IPS-NIHi11 (cell line): Measurements from ENCODE around the gene STUM.
"Not testable (repeated sequence)": the region's sequence is repeated elsewhere in the genome, so short reads cannot be mapped to it uniquely, and the experiment has no call there.

ENCODE experiments used
- DNase-seq: peaks from one replicate; pipeline ENCODE4 v3.0.0; 2012; ENCODE audit warnings: mixed read lengths, low spot score

The STUM gene

DNA sequence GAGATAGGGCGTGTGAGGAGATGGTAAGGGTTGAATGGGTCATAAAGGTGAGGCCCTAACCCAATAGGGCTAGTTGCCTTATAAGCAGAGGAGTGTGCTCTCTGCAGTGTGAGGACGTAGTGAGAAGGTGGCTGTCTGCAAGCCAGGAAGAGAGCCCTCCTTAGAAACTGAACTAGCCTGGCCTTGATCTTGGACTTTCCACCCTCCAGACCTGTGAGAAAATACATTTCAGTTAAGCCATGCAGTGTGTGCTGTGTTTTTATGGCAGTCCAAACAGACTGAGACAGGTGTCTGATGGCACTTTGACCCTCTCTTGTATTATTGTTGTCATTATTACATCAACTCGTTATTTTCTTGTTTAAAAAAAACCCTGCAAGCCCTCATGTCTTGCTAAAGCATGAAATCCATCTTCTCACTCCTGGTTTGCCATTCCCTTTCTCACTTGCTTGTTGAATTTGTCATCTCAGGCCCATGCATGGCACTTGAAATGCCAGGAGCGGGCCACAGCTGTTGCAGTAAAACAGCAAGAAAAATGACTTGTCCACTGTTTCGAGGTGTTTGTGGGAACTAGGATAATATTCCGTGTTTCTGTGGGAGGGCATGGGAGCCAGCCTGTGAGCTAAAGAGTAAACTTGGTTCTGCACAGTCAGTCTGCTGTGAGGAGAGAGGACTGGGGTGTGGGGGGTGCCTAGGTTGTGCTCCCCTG, 78.6 kb downstream of the STUM start:
- DNase-seq = no peak

- no peak for DNase-seq
These were observed 79.5 kb downstream of the STUM start for GRCh38 chr1:226627924-226628611.

DNA sequence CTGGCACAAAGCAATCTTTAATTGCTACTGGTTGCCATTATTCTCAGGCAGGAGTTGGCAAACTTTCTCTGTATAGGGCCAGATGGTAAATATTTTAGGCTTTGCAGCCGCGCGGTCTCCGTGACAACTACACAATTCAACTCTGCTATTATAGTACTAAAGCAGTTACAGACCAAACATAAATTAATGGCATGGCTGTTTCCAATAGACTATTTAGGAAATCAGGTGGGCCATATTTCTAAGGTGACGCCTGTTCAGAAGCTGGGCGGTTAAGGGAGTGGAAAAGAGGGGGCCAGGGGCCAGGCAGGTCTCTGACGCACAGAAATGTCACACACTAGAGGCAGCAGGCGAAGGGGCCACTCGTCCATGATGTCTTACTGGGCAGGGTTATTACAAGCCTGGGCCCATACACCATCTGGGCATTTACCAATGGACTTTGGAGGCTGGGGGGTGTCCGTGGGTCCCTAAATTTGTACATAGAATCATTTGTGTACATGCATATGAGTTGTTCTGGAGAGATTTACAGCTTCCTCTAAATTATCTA, 80.1 kb downstream of the STUM start:
- DNase-seq = no peak

DNA sequence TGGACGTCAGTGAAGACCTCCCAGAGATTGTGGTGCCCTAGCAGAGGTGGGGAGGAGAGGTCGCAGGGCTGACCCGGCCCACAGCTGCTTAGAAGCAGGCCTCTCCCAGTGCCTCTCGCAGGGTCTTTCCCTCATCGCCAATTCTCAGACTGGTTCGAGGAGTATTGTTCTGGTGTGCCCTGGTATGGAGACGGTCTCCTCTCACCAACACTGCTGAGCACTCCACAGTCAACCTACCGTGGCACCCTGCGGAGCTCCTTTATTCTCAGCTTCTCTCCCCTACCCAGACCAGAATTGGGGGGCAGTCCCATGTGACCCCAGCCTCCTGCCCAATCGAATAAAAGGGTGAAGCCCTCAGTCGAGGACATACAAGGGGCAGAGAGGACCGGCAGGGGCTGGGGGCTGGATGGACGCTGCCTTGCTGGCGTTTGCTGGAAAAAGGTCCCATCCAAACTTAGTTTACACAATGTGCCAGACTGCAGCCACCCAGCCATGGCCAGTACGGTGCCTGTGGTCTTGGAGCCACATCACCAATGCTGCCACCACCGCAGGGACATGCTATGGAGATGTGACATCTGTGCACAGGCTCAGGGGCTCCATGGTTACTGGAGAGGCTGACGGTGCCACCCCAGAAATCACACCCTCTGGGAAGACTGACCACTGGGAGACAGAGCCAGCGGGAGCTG, 80.8 kb downstream of the STUM start:
- DNase-seq = no peak

DNA sequence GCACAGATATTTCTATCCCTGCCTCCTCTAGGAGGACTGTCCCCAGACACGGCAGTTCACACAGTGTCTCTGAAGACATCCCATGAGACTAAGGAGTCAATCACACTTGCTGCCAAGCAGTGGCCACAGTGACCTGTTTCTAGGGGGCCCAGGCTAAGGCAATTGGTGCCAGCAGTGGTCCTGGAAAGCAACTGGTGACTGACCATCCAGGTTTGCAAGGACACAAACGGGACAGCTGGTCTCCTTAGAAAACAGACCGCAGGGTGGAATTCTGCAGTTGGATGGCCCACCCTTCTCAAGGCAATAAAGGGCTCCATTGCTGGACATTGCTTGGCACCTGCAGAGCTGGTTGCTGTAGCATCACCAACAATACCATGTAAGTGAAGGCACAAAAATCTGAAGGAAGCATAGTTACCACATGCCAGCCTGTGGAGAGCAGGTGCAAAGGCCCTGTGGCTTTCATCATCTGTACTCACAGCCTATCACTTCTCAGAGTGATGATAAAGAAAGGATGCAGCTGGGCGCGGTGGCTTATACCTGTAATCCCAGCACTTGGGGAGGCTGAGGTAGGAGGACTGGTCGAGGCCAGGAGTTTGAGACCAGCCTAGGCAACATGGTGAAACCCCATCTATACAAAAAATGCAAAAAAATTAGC, 81.5 kb downstream of the STUM start:
- no peak for DNase-seq

GRCh38 chr1:226630592-226630991, 82.0 kb downstream of the STUM start:
- DNase-seq = no peak

- DNase-seq = no peak
These were observed 82.9 kb downstream of the STUM start for GRCh38 chr1:226631229-226632000.

- DNase-seq = no peak
These were observed 83.8 kb downstream of the STUM start for GRCh38 chr1:226632169-226632879.

DNA sequence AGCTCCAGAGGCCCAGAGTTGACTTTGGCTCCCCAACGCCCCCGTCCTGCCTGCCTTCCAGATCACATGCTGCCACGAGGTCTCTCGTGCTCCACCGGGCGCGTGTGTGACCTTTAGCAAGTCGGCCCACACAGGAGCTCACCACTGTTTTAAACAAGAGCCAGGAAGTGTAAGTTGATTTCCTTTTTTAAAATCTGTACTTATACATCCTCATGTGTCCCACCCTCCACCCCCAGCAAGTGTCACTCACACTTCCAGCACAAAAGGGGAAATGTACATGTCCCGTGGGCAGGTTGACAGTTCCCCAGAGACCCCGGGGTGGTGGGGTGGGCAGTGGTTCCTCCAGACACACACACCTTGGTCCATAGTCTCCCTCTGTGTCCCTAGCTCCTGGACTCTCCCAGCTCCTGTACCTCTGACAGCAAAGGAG, 84.4 kb downstream of the STUM start:
- DNase-seq = no peak

- DNase-seq = no peak
These were observed 85.1 kb downstream of the STUM start for GRCh38 chr1:226633541-226634165.

GRCh38 chr1:226634166-226634588, 85.6 kb downstream of the STUM start:
- peak; percentile 90 for DNase-seq

- no peak for DNase-seq
These were observed 86.2 kb downstream of the STUM start for GRCh38 chr1:226634611-226635246.

GRCh38 chr1:226635456-226635941, 86.9 kb downstream of the STUM start:
- DNase-seq = no peak

- DNase-seq = no peak
These were observed 88.2 kb downstream of the STUM start for GRCh38 chr1:226636847-226637096.

- peak; percentile 45 for DNase-seq
These were observed 88.8 kb downstream of the STUM start for GRCh38 chr1:226637147-226637935.

- no peak for DNase-seq
These were observed 89.5 kb downstream of the STUM start for GRCh38 chr1:226638001-226638601.

DNA sequence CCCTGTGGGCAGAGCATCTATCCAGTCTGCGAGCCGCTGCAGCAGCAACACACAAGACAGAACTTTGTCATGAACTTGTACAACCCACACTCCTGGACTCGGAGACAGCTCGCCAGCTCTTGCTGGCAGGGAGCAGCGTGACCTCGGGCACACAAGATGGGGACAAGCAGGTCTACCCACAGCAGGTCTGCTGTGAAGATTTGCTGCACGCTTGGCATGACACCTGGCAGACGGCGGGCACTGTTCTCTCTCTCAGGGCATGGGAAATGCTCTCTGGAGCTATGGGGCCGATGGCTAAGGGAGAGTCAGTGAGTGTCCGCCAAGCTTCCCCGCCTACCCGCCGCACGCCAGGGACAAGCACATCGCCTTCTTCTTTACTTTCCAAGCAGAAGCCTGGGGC, 90.0 kb downstream of the STUM start:
- DNase-seq = no peak

- not testable (repeated sequence) for DNase-seq
These were observed 90.6 kb downstream of the STUM start for GRCh38 chr1:226639206-226639605.

- no peak for DNase-seq
These were observed 91.1 kb downstream of the STUM start for GRCh38 chr1:226639631-226640061.
